ENCODE measurements around the gene TBC1D23. TPM values are rescaled to one million over a fixed set of nuclear protein-coding genes. Genes with fewer than 3 reads are reported as not detected.
"Not testable (repeated sequence)": the region's sequence is repeated elsewhere in the genome, so short reads cannot be mapped to it uniquely, and the experiment has no call there.

The TBC1D23 gene
- total RNA-seq, 1 experiment from 2014 or later = 75.2 TPM

DNA sequence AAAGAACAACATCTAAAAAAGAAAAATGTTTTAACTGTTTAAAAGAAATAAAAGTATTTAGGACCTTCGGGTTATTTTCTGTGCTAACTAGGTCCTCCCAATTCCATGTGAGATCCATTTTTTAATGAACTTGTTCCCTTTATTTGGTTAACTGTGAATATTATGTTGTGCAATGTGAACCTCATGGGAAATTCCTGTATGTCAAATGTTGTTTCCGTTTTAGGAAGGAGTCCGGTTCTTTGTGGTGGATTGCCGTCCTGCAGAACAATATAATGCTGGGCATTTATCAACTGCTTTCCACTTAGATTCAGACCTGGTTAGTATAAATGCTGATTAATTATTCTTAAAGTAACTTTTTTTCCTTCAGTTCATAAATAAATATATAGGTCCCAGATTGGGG, 38.2 kb downstream of the TBC1D23 start:
- DNase-seq (ENCODE audit: low read depth) = no peak

DNA sequence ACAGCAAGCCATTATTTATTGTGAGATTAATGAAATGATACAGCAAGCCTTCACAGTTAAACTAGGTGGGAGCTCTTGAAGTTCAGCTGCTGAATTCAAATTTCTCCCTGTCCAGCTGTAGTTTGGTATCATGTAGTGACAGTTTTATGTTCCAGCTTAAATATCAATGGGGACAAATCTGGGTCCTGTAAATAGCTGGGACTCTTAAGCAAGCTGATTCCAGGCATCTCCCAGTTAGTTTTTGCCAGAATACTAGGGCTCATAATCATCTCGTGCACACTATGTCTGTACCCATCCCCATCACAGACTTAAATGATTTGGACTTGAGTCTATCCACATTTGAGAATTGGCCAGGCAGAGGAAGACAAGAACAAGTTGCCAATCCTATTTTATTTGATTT, 45.9 kb downstream of the TBC1D23 start:
- DNase-seq (ENCODE audit: low read depth) = no peak

DNA sequence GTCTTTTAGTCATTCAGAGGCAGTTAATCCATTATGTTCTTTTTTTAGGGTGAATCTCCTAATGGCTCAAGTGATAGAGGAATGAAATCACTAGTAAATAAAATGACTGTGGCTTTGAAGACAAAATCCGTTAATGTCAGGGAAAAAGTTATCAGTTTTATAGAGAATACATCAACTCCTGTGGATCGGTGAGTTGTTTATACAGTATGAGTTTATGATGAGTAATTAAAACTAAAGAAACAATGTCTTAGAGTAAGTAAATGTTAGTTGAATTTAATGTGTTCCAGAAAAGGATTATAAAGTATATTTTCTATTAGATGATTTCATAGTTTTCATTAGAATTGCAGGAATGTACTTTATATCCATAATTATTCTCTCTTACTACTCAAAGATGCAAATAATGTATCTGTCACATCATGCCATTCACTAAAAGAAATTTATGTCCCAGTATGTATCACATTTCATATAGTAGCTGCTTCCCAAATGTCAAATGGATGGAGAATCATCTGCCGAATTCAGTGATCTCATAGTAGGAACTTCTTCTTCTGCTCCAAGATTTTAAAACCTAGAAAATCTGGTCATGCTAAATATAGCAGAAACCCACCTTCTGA, 49.7 kb downstream of the TBC1D23 start:
- DNase-seq (ENCODE audit: low read depth) = no peak

DNA sequence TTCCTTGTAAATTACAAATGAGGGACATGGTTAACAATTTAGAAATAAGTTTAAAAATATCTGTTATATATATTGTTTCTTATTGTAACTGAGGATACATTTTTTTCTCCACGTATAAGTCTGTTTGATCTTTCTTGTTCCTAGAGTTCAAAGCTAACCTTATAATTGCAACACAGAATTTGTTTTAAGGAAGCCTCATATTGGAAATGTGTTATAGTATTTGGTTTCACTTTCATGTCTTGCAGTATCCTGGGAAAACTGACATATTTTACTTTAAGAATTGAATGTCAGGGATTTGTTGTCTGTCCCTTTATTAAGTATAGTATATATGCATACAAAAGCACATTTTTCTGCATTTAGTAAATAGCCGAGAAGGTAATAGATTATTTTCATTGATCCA, 50.2 kb downstream of the TBC1D23 start:
- DNase-seq (ENCODE audit: low read depth) = no peak

DNA sequence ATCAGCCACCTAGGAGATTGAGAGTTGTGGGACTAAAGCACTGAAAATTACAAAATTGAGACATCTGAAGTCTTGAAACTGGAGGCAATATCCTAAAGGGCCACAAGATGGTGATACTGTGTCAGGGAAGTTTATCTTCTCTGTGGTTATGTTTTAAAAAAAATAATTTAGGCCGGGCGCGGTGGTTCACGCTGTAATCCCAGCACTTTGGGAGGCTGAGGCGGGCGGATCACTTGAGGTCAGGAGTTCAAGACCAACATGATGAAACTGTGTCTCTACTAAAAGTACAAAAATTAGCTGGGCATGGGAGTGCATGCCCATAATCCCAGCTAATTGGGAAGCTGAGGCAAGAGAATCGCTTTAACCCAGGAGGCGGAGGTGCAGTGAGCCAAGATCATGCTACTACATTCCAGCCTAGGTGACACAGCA, 55.9 kb downstream of the TBC1D23 start:
- peak; percentile 60 for DNase-seq (ENCODE audit: low read depth)

DNA sequence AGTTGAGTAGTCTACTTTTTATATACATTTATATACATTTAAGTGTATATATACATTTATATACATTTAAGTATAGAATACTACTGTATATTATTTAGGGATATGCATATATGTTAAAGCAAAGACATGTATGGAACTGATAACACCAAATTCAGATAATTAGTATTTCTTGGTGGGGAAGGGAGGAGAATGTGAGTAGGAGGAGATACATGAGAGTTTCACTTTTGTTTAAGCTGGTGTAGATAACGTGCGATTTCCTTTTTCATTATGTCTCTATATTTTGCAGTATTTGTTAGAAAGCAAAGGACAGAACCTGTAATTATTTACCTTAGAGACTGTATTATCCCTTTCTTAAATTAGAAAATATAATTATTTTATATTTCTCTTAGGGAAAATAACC, 57.1 kb downstream of the TBC1D23 start:
- DNase-seq (ENCODE audit: low read depth) = no peak

DNA sequence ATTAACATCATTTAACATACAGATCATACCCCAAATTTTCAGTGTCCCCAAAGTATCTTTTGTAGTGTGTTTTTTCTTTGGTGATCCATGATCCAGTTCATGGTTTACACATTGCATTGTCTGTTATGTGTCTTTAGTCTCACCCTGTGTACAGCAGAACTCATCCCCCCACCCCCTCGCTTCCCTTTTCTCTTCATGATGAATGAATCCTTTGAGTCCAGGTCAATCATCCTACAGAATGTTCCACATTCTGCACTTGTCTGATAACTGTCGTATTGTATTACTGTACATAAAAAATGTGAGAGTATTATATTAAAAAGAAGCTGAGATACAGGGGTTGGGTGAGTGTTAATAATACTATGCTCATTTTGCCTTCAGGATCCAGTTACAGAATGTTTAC, 59.2 kb downstream of the TBC1D23 start:
- no peak for DNase-seq (ENCODE audit: low read depth)

DNA sequence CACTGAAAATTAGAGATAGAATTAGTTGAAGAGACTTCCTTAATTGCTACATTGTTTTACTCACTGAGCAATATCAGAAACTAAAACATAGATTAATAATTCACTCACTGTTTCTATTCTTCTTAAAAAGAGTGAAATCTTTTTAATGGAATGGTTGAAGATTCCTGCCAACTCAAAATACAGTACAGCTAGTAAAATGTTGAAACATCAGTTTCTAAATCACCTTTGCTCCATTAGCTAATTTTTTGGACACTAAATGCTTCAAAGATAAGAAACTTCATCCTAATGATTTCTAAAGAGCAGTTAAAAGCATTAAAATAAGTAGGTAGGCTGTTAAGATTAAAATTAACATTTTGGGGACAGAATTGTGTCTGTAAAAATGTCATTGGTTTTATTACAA, 63.3 kb downstream of the TBC1D23 start:
- no peak for DNase-seq (ENCODE audit: low read depth)

DNA sequence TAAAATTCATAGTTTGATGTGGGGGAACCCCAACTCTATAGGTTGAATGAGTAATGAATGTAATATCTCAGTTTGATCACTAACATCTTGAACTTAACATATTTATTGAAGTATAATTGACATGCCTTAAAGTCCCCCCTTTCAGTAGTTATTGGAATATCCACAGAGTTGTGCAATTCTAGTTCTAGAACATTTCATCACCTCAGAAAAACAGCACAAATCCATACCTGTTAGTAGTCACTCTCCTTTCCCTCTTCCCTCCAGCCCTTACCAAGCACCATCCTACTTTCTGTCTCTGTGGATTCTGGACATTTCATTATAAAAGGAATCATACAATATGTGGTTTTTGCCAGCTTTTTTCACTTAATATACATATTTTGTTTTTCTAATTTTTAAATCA, 65.0 kb downstream of the TBC1D23 start:
- no peak for DNase-seq (ENCODE audit: low read depth)

DNA sequence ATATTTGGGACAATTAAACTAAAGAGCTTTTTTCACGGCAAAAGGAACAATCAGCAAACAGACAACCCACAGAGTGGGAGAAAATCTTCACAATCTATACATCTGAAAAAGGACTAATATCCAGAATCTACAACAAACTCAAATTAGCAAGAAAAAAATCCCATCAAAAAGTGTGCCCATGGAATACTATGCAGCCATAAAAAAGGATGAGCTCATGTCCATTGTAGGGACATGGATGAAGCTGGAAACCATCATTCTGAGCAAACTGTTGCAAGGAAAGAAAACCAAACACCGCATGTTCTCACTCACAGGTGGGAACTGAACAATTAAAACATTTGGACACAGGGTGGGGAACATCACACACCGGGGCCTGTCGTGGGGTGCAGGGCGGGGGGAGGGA, 66.6 kb downstream of the TBC1D23 start:
- DNase-seq (ENCODE audit: low read depth) = not testable (repeated sequence)

DNA sequence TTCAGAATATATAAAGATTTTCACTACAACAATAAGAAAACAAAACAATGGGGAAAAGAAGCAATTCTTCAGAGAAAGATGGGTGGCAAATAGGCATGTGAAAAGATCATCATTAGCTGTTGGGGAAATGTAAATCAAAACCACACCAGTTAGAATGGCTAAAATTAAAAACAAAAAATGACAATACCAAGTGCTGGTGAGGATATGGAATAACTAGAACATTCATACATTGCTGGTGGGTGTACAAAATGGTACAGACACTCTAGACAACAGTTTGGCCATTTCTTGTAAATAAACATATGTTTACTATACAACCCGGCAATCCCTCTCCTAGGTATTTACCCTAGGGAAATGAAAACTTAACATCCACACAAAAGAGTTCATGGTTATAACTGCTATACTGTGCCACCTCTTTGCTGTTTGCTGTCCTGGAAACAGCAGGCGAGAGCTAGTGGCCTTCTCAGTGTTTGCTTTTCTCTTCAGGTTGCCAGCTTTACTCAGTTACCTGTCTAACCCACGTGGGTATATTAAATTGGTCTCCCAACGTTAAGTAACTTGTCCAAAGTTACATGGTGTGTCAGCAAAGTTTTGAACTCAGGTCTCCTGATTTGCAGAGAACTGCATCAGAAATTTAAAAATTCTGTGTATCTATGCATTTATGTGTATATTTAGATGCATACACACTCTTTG, 69.2 kb downstream of the TBC1D23 start:
- no peak for DNase-seq (ENCODE audit: low read depth)

DNA sequence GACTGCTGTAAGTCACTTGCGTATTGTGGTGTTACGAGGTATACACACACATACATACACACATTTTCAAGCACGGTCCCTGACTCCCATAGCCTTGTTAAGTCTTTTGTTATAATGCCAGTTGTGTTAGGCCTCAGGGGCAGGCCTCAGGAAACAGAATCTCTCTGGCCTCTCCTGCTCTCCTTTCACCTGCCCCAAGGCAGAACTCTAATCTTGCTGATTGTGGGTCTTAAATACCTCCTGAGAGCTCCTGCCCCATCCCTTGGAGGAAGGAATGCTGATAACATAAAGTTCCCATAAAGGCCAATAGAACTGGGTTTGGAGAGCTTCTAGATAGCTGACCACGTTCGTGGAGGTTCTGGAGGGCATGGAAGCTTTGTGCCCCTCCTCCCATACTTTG, 69.9 kb downstream of the TBC1D23 start:
- DNase-seq (ENCODE audit: low read depth) = no peak

DNA sequence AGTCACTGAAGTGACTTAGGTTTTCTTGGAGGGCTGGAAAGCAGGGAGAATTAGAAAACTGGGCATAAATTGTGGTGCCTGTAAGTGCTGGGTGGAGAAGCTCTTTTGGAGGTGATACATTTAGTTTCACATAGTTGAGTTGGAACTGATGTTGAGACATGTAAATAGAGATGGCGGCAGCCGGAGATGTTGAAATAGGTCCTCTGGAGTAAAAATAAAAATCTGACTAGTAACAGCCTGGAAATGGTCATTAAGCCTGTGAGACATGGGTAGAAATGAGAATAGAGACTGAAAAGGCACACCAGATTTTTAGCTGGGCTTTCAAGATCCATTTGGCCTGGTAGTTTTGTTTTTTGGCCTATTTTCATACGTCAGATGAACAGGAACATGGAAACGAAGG, 70.9 kb downstream of the TBC1D23 start:
- no peak for DNase-seq (ENCODE audit: low read depth)

DNA sequence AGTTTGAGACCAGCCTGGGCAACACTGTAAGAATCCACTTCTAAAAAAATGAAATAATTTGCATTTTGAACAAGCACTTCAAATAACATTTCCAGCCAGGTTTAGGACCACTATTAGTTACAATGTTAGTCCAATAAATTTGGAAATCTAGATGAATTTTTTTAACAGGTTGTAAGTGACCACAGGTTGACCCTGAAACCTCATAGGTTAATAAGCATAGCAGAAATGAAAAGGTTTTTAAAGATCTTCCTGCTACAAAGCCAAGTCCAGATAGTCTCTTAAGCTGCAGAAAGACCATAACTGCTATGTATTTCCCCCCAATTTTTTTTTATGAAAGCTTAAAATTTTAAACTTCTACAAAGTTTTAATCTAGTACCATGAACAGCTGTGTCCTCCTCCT, 72.3 kb downstream of the TBC1D23 start:
- no peak for DNase-seq (ENCODE audit: low read depth)

DNA sequence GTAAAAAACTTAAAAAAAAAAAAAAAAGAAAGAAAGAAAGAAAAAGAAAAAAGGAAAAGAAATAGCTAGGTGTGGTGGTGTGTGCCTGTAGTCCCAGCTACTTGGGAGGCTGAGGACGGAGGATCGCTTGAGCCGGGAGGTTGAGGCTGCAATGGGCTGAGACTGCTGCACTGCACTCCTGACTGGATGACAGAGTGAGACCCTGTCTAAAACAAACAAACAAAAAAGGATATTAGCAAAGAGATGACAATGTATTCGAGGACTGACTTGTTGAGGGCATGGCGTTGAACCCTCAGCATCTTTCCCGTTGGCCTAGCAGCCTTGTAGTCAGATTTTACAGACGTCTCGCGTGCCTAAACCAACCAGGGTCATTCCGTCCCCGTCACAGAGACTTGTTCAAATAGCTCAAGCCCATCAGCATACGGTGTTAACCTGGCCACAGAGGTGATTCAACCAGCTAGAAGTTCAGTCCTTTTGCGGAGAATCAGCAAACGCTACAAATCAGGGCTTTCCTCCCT, 73.2 kb downstream of the TBC1D23 start:
- DNase-seq (ENCODE audit: low read depth) = no peak

DNA sequence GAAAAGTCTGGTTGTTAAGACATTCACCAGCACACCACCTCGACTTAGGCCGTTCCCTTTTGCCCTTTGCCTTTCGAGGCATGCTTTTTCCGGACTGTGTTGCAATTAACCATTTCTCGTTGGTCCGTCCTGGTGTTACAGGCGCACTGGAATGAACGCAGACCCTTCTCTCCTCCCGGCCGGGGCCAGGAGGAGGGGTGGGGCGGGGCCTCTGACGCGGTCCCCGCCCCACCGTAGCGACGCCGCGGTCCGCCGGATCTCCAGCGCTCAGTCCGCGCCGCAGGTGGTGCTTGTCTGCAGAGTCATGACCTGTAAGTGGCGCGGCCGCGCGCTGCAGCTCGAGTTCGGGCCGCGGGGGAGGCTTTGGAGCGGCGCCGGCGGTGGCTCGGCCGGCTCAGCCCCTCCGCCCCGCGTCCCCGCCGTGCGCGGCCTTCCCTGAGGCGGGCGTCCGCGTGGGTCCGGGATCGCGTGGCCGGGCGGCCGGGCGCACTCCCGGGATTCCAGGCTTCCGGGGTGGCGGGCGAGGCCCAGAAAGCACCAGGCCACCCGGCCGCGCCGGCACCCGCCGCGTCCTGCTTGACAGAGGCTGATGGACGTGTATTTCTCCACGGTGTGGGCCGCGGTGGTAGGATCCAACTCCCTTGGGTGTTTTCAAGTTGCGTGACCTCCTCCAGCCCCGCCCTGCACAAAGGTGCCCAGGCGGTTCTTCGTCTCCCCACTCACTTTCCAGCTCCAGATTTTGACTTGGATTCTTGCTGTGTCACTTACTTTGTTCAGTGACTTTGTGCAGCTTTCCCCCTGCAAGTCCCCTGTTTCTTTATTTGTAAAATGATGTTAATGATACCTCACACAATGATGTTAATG, 73.9 kb downstream of the TBC1D23 start, which contains the start of gene NIT2:
Gene NIT2, plus strand, starts transcription at position 270 of the 864 bp plus-strand sequence. Its CDS starts 35 bp downstream, at position 305.
- DNase-seq (ENCODE audit: low read depth) = peak; percentile 82

DNA sequence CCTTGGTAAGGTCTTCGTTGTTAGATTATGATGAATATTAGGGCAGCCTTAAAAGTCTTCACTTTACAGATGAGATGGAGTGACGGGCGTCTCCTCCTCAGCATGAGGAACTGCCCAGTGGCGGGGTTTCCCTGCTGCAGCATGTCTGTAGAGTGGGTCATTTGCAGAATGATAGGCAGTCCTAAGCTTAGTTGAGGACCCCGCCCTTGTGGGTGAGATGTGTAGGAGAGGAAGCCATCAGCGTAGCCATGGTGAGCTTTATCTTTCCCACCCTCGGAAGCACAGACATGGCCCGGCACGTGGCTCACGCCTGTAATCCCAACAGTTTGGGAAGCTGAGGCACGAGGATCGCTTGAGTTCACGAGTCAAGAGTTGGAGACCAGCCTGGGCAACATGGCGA, 74.6 kb downstream of the TBC1D23 start:
- peak; percentile 22 for DNase-seq (ENCODE audit: low read depth)

DNA sequence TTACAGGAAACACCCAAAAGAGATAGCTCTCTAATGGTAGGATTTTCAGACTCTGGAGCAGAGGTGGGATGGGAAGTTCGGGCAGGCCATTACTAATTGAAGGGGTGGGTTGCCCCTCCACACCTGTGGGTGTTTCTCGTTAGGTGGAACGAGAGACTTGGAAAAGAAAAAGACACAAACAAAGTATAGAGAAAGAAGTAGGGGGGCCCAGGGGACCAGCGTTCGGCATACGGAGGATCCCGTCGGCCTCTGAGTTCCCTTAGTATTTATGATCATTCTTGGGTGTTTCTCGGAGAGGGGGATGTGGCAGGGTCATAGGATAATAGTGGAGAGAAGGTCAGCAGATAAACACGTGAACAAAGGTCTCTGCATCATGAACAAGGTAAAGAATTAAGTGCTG, 75.4 kb downstream of the TBC1D23 start:
- not testable (repeated sequence) for DNase-seq (ENCODE audit: low read depth)

DNA sequence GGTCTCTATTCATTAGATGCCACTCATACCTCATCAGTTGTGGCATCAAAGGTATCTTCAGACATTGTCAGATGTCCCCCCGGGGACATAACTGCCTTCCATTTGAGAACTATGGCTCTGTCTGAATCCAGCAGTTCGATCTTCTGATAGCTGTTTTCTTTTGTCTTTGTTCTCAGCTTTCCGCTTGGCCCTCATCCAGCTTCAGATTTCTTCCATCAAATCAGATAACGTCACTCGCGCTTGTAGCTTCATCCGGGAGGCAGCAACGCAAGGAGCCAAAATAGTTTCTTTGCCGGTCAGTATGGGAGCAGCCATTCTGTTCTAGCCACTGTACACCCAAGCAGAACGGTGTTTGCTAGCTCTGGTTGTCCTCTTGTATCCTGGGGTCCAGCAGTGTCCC, 78.1 kb downstream of the TBC1D23 start:
- no peak for DNase-seq (ENCODE audit: low read depth)

DNA sequence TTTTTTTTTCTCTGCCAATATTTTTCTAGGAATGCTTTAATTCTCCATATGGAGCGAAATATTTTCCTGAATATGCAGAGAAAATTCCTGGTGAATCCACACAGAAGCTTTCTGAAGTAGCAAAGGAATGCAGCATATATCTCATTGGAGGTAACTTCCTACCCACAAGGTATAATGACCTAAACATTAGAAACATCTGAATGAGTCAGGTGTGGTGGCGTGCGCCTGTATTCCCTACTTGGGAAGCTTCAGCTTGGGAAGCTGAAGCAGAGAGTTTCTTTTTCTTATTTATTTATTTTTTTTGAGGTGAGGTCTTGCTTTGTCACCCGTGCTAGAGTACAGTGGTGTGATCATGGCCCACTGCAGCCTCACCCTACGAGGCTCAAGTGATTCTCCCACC, 79.0 kb downstream of the TBC1D23 start:
- DNase-seq (ENCODE audit: low read depth) = no peak

DNA sequence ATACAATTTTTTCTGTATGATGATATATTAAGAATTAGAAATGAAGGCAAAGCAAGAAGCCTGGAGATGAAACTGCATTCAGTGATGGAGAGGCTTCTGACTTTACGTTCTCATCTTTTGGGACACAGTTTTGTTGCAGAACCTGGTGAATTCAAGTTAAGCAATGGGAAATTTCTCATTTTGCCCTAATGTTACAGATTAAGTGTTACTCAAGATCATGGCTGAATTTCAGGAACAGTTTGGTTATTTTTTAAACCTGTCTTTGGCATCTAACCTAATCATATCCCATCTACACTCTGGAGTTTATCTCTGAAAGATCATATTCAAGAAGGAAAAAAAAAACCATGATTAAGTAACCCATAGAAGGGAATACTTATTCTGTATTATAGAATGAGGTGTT, 79.7 kb downstream of the TBC1D23 start:
- no peak for DNase-seq (ENCODE audit: low read depth)

DNA sequence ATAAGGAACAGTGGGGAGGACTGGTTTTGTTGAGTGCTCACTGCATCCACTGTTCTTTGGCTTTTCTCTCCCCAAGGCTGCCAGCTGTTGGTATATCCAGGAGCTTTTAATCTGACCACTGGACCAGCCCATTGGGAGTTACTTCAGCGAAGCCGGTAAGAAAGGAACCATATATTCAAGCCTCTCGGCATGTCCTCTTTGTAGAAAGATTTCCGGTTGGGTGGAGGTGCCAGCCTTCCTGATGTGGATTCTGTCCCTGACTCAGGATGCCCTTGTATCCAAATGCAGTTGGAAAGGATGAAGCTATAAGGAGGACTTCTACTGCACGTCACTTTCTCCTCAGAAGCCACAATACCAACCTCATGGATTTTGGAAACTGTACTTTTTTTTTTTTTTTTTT, 87.9 kb downstream of the TBC1D23 start:
- DNase-seq (ENCODE audit: low read depth) = no peak

Measured in RPMI7951 (cell line).